GM12864 (cell line): ENCODE results near the gene JCAD.
"Not testable (repeated sequence)": the region's sequence is repeated elsewhere in the genome, so short reads cannot be mapped to it uniquely, and the experiment has no call there.

ENCODE experiments used
- DNase-seq: peaks from one replicate; pipeline ENCODE4 v3.0.0-alpha.2; 2011; ENCODE audit warnings: low read depth
- H3K4me3 ChIP-seq: 2 replicates; pipeline ENCODE4 v1.5.1; 2011; ENCODE audit warnings: mild to moderate bottlenecking, low read depth, low read length, control low read depth
- TF ChIP-seq, protein P1 (sequence below): IDR thresholded peaks from 2 replicates; pipeline ENCODE4 v1.5.1; 2011; ENCODE audit warnings: low read depth, mild to moderate bottlenecking, moderate library complexity, low read length, control low read depth, inconsistent platforms; ENCODE audit errors: missing control alignments

JCAD gene, protein sequence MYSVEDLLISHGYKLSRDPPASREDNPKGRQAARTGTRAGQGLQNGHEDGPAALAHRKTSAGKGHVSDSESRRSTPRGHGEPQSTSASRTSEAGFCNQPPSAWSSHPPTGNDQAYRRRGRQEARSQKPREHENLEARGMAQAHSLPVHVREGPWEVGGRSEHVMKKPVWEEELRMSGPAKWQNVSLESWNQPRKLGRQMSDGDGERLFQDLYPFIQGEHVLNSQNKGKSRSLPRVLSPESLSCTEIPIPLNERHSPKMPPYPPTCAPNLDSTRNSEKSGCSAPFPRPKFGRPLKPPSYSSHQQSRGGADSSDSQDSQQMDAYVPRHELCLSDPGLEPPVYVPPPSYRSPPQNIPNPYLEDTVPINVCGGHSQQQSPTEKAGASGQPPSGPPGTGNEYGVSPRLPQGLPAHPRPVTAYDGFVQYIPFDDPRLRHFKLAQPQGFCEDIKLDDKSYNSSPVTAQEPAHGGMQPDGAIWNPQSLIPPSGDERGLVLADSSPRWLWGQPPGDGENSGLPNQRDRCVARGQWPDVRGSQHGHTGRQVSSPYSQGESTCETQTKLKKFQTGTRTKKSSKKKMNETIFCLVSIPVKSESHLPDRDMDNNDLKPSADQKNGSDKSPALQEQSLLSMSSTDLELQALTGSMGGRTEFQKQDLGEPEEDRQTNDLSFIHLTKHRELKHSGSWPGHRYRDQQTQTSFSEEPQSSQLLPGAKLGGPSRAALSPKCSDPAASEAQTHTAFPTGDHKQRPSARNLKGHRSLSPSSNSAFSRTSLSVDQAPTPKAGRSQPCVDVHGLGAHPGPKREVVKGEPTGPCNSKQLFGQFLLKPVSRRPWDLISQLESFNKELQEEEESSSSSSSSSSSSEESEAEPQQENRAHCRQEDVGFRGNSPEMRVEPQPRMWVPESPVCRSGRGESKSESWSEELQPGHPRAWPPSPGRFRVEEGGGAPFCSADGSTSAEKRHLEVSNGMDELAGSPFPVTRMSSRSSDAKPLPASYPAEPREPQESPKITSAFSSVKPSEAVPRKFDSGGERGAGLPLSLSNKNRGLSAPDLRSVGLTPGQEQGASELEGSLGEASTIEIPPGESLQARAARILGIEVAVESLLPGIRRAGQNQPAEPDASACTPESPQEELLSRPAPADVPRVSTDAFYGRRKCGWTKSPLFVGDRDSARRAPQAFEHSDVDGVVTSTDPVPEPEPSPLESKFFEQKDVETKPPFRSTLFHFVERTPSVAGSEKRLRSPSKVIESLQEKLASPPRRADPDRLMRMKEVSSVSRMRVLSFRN (N-terminal part only)

DNA sequence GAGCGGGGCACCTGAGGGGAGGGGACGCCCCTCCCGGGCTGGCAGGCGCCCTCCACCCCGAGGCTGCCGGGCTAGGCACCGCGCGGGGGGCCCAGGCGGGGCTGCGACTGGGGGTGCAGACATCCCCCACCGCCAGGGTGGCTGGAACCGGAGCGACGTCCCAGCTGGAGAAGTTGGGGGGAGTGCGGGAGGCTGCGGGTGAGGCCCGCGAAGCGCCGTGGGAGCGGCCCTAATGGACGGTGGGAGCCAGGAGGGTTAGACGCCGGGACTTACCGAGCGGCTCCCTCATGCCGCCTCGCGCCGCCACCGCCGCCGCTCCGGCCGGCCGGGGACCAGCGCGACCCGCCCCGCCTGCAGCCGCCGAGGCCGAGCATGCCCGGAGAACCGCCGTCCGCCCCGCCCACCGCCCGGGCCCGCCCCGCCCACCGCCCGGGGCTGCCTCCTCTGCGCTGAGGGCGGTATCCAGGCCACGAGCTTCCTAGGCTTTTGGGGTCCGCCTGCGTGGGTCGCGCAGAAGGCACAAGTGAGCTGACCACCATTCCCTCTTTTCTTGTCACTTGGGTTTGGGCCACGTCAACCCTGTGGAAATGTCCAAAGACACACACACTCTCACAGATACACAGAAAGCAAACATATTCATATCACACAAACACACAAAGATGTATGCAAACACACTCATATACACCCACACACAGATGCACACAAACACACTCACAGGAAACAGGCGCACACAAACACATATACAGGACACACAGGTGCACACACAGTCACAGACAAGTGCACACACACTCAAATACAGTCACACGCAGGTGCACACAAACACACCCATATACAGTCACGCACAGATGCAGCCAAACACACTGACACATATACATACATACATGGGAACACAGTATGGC lies at the start of gene JCAD:
JCAD (minus strand) TSS at position 378 of the 899 bp plus-strand sequence. CDS start 11,774 bp downstream, outside the sequence.
- H3K4me3 ChIP-seq = no peak within 1 kb of the TSS; the same call in 1 of the 2 replicates
- TF ChIP-seq, protein P1, sequence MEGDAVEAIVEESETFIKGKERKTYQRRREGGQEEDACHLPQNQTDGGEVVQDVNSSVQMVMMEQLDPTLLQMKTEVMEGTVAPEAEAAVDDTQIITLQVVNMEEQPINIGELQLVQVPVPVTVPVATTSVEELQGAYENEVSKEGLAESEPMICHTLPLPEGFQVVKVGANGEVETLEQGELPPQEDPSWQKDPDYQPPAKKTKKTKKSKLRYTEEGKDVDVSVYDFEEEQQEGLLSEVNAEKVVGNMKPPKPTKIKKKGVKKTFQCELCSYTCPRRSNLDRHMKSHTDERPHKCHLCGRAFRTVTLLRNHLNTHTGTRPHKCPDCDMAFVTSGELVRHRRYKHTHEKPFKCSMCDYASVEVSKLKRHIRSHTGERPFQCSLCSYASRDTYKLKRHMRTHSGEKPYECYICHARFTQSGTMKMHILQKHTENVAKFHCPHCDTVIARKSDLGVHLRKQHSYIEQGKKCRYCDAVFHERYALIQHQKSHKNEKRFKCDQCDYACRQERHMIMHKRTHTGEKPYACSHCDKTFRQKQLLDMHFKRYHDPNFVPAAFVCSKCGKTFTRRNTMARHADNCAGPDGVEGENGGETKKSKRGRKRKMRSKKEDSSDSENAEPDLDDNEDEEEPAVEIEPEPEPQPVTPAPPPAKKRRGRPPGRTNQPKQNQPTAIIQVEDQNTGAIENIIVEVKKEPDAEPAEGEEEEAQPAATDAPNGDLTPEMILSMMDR = no peak
- no peak for DNase-seq

DNA sequence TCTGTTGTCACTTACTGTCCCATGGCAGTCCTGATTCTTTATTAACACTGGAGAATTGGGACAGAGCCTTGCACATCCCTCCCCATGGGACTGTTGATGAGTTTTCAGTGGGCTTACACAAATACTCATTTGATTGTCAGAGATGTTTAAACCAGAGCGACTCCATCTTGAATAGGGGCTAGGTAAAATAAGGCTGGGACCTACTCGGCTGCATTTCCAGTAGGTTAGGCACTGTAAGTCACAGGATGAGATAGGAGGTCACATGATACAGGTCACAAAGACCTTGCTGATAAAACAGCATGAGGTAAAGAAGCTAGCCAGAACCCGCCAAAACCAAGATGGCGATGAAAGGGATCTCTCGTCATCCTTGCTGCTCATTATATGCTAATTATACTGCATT lies 47.6 kb upstream of the JCAD start:
- DNase-seq = no peak
- TF ChIP-seq, protein P1 = no peak
- no peak overlapping the region for H3K4me3 ChIP-seq

DNA sequence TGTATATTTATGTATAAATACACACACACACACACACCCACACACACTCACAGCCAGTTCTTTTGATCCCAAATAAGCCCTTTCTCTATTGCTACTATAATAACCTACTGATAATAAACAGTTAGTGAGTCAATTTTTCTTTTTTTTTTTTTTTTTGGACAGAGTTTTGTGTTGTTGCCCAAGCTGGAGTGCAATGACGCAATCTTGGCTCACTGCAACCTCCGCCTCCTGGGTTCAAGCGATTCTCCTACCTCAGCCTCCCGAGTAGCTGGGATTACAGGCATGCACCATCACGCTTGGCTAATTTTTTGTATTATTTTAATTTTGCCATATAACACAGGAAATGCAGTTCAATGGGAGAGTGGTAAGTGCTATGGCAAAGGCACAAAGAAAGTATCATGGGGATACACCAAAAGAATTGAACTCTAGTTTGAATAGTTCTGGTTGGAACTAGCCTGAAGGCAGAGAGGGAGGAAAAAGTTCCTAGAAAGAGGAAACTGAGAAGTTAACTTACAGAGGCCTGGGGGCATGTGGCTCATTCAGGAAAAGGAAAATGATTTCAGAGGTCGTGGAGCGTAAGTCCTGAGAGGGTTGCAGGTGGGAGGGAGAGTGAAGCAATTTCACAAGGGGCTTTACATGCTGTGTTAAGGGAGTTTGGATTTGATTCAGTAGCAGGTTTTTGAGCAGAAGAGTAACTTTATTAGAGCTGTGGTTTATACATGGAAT lies 44.4 kb upstream of the JCAD start:
- H3K4me3 ChIP-seq = no peak overlapping the region
- TF ChIP-seq, protein P1 = no peak
- DNase-seq = no peak

DNA sequence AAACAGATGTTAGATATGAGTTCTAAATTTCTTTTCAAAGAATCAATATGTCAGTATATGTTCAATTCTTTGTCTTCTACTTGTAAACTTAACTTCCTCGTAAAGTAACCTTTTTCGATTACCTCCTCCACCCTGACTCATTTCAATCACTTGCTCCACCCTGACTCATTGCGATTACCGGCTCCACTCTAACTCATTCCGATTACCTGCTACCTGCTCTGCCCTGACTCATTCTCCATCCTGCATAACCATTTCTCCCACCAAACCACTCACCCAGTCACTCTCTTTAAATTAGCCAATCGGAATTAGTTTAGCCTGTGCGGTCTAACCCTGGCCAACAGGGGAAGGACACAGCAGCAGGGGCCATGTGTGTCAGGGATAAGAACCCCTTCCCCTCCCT lies 40.3 kb upstream of the JCAD start:
- not testable (repeated sequence) for DNase-seq, H3K4me3 ChIP-seq

DNA sequence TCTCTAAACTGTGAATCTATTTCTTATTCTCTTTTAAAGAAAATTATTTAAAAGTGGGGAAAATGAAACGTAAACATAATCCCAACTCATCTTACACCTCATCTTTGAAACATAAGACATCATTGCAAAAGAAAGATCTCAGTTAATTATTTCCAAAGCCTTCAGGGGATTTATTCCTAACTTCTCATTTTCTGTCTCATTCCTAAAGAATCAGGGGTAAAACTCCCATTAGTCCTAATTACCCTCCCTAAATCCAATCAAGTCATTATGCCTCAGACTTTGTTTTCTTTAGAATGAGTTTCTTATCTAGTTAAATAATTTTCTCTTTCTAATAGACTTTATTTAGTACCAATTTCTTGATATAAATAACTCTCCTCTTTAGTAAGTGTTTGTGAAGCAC lies 39.7 kb upstream of the JCAD start:
- no peak overlapping the region for H3K4me3 ChIP-seq

DNA sequence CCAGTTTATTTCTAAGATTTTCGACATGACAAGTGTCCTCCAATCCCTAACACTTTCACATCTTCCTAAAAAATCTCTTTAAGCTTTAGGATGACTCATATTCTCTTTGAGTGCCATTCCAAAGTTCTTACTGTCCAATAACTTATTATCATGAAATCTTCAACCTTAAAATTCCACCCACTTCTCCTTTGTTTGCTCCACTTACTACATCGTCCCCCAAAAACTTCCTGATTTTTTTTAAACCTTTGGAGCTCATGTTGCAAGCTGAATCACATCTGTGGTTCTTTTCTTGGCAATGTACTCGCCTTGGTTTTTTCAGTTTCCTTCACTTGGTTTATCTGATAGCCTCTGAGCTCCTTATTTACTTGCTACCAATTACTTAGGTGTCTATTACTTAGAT lies 39.2 kb upstream of the JCAD start:
- H3K4me3 ChIP-seq = no peak overlapping the region
- no peak for DNase-seq
- TF ChIP-seq, protein P1 = no peak

More for the DNA sequence above, 39.7 kb upstream of the JCAD start:
- TF ChIP-seq, protein P1 = no peak
- DNase-seq = no peak
